ENCODE data around the gene ACP1.

The ACP1 gene

DNA sequence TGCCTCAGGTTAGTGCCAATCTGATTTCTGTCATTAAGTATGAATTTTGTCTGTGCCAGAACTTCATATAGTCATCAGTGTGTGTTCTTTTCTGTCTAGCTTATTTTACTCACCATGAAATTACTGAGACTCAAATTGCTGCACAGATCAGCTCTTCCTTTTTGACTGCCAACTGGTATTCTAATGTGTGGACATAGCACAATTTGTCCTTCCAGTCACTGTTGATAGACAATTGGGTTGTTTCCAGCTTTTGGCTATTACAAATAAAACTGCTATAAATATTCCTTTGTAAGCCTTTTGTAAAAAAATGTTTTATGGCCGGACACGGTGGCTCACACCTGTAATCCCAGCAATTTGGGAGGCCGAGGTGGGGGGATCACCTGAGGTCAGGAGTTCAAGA is 8.7 kb upstream of the ACP1 start:
- no peak for DNase-seq

DNA sequence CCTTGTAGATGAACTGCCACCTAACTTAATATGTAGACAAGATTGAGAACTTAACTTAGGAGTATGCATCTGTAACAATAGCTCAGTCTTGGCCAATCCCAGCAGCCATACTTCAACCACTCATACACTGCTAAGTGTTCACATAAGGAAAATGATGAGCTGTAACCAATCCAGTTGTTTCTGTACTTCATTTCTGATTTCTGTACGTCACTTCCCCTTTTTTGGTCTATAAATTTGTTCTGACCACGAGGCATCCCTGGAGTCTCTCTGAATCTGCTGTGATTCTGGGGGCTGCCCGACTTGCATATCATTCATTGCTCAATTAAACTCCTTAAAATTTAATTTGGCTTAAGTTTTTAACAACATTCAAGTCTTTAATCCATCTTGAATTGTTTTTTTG is 7.3 kb upstream of the ACP1 start:
- no peak for DNase-seq

DNA sequence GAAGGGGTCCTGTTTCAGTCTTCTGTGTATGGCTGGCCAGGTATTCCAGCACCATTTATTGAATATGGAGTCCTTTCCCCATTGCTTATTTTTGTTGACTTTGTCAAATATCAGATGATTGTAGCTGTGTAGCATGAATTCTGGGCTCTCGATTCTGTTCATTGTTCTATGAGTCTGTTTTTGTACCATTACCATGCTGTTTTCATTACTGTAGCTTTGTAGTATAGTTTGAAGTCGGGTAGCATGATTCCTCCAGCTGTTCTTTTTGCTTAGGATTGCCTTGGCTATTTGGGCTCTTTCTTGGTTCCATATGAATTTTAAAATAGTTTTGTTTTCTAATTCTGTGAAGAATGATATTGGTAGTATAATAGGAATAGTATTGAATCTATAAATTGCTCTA is 6.9 kb upstream of the ACP1 start:
- DNase-seq = no peak

DNA sequence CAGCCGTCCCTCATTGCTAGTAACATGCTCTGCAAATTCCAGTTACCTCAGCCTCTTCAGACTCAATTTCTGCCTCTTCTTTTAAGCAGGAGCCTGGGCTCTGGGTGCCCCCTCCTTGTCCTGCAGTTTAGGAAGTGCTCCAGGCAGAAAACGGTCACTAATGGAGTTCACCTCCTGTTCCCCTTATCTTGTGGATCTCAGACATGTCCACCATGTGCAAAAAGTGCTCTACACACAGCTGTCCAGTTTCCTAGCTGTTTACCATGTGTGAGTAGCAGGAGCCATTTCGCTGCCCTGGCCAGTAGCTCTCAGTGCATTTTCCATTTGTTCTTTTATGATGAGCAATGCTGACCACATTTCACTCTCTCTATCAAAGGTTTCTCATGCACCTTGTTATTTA is 5.8 kb upstream of the ACP1 start:
- DNase-seq = no peak

DNA sequence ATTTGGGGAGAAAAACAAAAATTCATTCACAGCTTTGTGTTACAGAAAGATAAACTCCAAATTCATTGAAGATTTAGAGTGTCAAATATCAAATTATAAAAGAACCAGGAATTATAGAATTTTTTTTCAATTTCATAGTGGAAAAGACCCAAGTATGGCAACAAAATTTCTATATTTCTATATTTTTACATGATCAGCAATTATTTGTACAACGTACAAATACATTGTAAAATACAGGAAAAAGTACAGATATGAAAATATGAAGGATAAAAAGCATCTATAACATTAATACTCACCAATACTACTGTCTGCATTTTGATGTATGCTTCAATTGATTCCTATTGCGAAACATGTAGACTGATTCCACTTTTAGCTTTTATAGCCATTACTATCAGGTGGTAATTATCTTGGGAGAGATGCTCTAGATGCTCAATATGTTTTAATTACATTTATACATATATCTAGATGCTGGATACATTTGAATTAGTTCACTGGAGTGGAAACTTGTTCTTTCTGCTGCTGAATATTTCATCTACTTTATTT is 4.9 kb upstream of the ACP1 start:
- no peak for DNase-seq

DNA sequence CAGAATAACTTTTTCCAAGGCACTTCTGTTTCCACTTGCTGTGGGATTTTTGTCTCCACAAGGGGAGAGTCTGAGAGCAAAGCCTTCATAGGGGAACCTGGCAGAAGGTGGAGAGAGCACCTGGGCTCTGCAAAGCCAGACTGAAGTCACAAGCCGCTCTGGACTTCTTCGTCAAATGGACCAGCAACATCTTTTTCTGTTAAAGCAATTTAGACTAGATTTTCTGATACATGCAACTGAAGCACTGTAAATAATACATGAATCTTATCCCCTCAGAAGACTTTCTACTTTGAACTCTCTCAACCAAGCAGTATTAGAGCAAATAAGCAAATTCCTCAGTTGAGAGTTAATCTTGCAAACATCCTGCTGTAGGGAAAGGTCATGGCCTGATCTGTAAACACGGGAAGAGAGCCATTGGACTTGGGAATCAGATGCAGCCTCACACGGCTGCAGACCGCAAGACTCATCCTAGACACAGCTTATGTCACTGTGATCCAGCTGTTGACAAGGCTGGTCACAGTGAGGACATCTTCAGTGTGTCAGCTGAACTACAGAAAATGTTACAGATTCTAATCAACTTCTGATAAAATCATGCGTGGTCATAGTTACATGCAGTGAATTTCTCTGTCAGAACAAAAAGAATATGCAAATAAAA is 4.1 kb upstream of the ACP1 start:
- DNase-seq = no peak

DNA sequence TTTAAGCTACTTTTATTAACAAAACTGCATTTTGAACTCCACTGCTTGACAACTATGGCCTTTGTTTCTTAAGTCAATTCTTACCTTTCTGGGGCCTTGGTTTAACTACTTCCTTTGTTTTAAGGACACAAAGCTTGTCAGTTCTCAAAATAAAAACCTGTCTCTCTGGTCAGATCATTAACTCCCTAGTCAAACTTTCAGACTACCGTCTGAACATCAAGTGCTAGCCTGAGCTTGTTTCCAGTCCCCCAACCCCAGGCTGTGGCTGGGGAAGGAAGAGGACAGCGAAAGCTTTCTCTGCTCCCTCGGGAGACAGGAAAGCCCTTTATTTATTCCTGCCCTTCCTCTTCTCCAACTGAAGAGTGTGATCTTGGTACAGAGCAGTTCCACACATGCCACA is 2.6 kb upstream of the ACP1 start:
- no peak for DNase-seq

DNA sequence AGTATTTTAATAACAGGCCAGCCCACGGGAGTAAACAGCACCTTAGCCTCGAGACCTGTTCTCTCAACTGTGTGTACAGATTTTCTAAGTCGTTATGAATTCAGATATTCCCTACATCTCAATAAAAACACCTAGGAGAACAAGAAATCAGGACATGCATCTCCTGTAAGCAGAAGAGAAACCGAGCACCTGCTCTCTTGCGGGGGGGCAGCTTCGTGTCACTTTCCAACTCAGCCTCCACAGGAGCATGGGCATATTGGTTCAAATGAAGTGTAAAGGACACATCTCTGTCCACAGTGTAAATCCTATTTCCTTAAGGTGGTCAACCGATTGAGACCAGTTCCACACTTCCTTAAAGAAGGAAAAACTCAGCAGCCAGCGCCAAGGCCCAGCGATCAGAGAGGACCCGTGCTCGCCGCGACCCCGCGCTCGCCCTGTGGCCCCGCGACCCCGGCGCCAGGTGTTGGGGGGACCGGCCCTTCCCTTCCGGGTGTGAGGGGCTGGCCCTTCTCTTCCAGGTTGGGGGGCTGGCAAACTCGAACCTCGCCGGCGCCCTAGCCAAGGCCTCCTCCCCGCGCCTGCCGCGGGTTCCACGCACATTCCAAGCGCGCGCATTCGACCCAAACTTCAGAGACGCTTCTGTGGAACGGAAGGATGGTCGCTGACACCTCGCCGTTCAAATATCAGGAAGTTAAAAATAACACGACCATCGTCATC is 1.6 kb upstream of the ACP1 start:
- DNase-seq = no peak

DNA sequence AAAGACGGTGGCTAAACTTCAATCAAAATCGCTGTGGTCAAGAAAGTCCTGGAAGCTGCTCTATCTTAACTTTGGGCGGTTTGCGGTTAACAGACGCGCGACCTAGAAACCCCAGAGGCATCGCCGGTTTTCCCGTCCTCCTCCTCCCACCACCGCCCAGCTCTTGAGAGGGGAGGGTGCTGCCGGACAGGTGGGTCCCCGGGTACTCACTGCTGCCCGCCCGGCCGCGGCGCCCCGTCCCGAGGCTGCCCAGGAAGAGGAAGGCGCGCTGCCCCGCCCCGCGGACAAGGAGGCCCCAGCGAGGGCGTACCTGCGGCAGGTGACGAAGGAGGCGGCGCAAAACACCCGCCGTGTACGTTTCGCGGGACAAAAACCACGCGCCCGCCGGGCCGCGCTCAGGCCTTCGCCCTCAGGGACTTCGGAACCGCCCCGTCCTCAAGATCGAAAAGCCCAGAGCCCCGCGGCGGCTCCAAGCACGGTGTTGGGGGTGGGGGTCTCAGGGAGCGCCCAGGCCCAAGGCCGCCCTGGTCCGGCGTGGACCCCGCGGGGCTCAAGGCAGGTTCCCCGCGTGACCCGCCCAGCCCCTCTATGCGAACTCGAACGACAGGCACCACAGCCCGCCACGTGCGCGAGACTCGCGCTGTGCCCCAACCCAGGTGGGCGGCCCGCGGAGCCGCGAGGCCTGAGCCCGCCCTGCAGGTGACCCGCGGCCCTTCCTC is 814 bp upstream of the ACP1 start, which contains the start of gene SH3YL1:
Gene SH3YL1 (minus strand): TSS at position 259 of the 719 bp plus-strand sequence. CDS start 48 bp downstream, at position 211.
- DNase-seq = no peak

DNA sequence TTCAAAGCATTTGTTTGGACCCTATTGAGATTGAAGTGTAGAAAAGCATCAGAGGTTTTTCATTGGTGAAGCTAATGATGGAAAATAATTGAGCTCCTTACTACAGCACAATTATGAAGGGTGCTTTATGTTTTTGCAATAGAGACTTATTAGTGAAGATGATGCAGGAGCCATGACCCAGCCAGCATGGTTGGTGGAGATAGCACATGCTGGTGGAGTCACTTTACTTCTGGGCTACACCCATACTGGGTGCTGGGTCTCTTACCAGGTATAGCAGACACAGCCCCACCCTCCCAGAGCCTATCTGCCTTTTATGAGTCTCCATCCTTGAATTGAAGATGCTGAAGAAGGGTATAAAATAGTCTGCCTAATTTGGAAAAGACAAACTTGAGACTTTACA is 3.6 kb downstream of the ACP1 start:
- DNase-seq = no peak

DNA sequence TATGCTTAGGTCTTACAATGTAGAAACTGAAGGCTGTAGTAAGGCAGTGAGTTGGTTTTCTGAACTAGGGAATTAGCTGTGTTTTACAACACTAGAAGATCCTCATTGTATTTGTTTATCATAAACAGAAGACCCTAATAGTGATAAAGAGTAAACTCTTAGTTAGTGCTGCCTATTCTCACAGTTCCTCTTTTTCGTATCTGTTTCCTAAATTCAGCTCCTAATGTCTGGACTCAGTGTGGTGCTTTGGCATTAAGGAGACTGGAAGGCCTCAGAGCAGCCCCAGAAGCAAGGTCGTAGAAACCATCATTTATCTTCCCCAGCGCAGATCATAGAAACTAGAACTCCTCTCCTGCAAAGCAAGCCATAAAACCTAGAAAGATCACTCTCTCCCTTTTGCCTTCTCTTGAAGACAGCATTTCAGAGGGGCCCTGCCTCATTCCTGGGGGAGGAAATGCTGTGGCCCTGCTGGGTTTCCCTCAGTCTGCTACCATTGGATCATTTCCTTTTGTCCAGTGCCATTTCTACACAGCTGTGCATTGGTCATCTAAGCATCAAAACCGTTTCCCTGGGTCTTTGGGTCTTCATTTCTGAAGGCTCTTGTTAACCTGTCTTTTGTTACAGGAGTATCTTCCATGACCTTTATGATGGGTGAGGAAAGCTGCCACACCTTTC is 4.7 kb downstream of the ACP1 start:
- DNase-seq = no peak

DNA sequence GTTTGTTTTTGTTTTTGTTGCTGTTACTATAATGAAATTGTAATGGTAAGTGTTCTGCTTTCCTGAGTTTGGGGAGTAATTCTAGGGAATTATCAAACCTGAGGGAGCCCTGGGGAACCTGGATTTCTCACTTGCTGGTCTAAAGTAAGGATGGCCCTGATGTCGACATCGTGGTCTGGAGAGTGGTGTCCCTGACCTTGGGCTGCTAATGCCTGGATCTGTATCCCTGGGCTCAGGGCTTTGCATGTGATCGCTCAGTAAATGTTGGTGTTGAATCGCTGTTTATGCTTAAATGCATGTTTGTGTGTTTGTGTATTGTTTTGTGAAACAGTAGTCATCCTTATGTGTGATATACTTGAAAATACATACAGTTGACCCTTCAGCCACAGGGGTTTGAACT is 6.1 kb downstream of the ACP1 start:
- no peak for DNase-seq

DNA sequence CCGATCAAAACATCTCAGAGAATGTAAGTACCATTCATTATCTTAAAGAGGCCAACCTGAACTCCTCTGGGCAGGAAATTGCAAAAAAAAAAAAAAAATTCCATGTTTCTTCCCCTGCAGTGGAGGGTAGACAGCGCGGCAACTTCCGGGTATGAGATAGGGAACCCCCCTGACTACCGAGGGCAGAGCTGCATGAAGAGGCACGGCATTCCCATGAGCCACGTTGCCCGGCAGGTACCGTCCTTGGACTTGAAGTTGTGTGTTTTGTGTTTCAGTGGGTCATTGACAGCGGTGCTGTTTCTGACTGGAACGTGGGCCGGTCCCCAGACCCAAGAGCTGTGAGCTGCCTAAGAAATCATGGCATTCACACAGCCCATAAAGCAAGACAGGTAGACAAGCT is 7.2 kb downstream of the ACP1 start:
- DNase-seq = no peak

DNA sequence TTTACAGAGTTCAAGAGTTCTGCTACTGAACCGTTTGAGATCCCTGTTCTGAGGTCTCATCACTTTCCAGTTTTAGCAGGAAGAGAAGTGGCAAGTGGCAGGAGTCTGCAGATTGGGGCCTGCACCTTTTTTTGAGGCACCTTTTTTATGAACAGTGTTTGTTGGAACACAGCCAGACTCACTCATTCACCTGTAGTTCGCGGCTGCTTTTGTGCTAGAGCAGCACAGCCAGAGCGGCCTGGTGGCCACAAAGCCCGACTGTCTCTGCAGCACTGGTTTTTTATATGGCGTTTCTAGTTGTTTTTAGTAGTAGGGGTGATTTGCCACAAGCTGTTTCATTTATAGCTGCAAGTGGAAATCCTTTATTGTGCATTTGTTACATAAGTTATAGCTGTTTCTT is 8.6 kb downstream of the ACP1 start:
- no peak for DNase-seq

DNA sequence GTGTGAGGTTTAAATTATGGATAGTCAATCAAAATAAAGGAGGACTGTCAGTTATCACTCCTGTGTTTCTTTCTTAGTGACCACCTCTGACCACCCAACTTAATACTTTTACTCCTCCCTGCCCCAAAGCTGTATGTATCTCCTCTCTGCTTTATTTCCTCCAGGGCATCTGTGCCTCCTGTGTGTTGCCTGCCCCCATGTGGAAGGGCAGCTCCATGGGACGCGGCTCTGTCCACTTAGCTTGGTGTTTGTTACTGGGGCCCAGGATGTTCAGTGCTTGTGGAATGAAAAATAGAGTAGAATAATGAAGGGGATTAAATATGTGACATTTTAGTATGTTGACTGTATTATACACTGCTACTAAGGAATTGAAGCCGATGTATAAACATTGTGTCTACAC is 9.8 kb downstream of the ACP1 start:
- DNase-seq = no peak

DNA sequence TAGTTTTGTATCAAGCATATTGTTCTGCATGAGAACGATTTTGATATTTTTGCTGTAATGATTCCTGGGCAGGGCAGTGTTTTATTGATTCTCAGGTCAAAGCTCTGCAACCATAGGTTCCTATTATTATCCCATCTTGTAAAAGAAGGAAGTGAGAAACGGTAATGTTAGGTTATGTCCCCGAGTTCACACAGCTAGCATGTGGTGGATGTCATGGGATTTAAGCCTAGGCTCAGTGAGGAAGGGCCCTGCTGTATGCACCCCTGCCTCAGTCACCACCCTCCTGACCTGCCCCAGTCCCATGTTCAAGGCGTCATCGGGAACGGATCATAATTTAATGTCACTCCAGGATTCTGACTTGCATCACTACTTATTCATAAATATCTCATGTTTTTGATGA is 10.7 kb downstream of the ACP1 start:
- DNase-seq = no peak

DNA sequence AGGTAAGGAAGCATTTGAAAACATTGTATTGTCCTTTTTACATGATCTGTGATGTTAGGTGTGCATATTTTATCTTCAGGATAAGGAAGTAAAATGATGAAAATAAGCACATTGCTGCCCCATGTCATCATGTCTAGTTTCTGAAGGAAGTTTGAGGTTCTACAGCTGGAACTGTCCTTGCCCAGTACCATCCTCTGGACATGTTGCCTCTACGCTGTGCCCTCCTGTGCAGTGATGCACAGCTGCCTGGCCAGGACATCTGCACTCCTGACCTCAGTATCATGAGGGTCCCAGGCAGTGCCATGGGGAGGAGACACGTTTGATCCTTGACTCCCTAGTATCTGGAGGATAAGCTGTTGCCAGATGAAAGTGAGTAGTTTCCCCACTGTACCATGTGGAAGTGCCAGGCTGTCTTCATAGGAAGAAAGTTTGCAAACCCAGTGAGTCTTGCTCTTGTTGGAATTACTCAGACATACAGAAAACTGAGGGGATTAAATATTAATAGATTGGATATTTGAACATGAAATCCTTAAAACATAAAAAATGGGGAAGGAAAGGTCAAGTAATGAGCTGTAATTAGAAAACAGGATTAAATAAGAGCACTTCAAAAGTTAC is 13.7 kb downstream of the ACP1 start:
- no peak for DNase-seq

DNA sequence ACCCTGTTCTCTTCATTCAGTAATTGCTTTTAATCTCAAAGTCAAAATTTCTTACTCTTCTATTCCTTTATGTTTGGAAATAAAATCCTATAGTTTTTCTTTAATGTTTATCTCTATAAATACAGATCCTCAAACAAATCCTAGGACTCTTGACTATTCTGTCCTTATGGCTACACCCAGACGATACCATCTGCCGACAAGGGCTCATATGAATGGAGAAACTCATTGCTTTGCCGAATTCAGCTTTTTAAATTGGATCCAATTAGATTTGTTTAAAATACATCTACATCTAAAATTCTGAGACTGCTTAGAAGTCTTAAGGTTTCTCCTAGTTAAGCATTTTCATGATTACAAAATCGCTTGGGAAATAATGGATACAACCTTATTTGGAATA is 14.2 kb downstream of the ACP1 start:
- no peak for DNase-seq

DNA sequence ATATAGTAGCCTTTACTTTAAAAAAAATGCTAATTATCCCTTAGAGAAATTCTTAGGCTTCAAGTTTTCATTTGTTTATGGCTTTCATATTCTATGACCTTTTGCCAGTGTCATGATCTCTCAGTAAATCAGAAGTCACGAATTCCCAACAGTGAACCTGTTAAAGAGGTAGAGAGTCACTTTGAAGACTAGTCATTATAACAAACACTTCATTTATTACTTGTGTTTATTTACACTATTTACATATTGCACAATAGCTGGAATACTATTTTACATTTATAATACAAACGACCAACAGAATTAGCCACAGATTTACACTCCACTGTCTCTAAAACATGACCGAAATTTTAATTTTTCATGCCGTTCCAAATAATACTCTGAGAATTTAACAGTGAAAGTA is 14.6 kb downstream of the ACP1 start:
- DNase-seq = no peak

DNA sequence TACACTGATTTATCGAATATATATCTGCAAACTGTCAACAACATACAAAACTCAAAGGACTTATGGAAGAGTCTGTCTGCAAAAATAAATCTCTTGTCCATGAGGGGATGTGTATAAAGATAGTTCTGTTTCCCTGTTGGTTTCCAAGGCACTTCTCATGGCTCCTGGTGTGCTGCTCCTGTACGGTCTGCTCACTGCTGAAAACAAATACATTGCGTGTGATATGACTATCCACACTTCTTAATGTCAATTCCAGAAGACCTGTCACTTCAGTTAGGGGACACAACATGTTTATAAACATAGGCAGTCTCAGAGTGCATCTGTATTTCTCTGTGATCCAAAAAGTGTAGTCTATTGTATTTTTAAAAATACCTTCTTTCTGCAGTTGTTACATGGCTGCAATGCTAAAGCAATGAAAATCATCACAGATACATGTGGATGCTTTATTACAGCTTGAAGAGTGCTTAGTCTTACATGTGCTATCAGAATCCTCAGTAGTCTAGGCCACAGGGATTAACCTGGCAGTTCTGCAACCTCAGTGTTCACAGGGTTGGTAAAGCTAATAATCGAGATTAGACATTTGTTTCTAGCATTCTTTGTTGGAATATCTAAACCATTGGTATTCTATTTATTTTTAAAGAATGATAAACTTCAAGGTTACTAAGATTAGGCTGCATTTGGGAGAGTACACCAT is 15.4 kb downstream of the ACP1 start:
- DNase-seq = no peak

DNA sequence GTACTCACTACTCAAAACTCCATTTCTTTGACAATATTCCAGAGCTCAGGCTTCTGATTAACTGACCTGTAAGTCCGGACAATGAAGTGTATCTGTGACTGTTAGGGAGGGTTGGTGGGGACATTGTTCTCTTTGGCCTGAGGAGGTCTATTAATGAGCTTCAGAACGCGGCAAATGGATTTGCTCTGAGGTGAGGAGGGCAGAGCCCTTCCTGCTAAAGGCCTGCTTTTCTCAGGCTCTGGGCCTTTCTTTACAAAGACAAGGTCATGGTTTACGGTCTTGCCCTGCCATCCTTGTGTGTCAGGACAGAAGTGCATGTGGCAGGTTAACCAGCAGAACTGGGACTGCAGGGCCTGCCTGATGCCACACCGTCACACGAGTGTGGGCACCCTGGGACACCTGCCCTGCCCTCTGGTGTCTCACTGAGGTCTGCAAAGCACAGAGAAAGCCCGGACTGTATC is 15.9 kb downstream of the ACP1 start:
- DNase-seq = no peak

DNA sequence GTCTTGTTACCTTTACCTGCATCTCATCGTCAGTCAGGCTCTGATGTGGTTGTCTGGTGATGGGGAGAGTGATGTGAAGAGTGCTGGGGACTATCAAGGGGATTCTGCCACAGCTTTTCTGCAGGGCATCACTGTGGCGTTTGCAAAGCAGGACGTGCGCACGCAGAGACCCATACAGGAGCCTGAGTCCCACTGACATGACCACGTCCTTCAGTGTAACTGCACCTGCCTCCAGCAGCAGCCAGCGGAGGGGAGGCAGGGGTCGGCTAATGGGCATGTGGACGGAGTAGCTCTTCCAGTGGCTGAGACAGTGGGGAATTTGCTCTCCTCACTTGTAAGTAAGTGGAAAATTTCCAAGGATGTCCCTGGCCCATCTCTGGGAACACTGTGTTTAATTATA is 16.6 kb downstream of the ACP1 start:
- no peak for DNase-seq
